Activated CD4-positive, alpha-beta T cell treated with anti-CD3 and anti-CD28 coated beads for 48 hours (primary cell): ENCODE data around the gene SLC22A4.

Experiments used
- DNase-seq: peaks from one replicate; pipeline ENCODE4 v3.0.0-alpha.2; 2020

SLC22A4 gene

GRCh38 chr5:132293992-132294727 is at the start of gene SLC22A4:
Gene SLC22A4, plus strand, starts transcription at chr5:132294394. Its CDS starts 223 bp downstream, at chr5:132294617.
- DNase-seq, result peak; percentile 91

GRCh38 chr5:132245593-132245992 is 48.6 kb upstream of the SLC22A4 start:
- no peak for DNase-seq

DNA sequence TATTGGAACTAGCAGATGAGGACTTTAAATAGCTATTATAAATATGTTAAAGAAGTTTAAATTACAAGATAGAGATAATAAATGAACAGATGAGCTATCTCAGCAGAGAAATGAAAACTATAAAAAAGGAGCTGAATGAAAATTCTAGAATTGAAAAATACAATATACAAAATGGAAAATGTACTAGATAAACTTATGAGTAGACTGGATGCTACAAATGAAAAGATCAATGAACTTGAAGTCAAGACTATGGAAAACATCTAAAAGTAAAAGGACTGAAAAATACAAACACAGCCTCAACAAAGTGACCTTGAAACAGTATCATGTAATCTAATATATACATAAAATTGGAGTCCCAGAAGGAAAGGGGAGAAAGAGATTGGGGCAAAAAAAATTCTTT is 47.4 kb upstream of the SLC22A4 start:
- no peak for DNase-seq

DNA sequence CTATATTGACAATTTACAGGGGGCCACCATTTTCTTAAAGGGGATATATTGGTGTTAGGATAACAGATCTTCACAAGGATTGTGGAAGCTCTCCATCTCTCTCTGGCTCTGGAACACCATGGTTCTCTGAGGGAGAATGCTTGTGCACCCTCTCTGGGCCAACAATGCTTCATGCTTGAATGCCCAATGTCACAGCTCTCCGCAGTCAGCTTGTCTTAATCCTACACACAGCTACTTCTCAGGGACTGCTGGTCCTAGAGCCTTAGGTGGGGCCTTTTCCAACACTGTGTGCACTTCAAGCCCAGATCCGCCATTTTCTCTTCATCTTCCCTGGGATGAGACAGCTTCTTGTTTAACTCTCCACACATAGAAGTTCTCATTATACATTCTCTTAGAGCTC is 43.6 kb upstream of the SLC22A4 start:
- DNase-seq, result no peak

DNA sequence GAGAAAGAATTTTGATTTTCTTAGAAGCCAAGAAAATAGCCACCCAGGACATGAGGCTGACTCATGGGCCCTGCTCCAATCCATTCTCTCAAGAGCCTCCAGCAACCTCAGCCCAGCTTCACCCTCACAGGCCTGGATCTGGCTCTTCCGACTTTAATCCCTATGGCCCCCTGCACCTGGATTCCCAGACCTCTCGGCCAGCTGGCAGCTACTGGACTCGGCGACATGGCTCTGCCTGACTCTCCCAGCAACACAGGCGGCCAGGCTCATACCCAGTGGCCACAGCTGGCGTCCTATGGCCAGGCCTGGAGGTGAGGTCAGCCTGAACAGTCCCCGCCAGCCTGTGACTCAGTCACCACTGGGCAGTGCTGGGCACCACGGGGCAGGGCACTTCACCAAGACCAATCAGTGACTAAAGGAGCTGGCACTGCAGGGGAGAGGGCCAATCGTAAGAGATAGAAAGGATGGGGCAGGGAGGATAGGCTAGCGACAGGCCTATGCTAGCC is 42.9 kb upstream of the SLC22A4 start:
- no peak for DNase-seq

DNA sequence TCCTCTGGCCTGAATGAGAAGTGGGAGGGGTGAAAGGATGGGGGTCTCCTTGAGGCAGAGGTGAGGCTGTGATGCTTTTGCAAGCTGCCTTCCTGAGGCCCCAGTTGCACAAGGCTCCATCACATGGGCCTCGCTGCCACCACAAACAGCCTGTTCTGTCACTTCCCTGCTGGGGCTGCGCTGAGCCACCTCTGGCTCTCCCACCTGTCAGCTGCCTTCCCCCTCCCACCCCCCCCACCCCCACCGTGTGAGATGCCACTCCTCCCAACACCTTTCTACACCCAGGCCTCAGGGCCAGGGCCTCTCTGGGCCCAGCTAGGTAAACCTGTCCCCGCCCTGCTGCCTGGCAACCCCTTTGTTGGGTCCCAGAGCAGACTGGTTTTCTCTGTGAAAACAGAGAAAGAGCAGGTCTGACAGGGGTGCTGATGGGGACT is 41.2 kb upstream of the SLC22A4 start:
- DNase-seq, result no peak

- DNase-seq, result no peak
Observed at GRCh38 chr5:132253452-132254320, 40.5 kb upstream of the SLC22A4 start.

- no peak for DNase-seq
Observed at GRCh38 chr5:132254321-132254977, 39.7 kb upstream of the SLC22A4 start.

- DNase-seq, result no peak
Observed at GRCh38 chr5:132256086-132256782, 38.0 kb upstream of the SLC22A4 start.

GRCh38 chr5:132256783-132257130 is 37.4 kb upstream of the SLC22A4 start:
- no peak for DNase-seq

DNA sequence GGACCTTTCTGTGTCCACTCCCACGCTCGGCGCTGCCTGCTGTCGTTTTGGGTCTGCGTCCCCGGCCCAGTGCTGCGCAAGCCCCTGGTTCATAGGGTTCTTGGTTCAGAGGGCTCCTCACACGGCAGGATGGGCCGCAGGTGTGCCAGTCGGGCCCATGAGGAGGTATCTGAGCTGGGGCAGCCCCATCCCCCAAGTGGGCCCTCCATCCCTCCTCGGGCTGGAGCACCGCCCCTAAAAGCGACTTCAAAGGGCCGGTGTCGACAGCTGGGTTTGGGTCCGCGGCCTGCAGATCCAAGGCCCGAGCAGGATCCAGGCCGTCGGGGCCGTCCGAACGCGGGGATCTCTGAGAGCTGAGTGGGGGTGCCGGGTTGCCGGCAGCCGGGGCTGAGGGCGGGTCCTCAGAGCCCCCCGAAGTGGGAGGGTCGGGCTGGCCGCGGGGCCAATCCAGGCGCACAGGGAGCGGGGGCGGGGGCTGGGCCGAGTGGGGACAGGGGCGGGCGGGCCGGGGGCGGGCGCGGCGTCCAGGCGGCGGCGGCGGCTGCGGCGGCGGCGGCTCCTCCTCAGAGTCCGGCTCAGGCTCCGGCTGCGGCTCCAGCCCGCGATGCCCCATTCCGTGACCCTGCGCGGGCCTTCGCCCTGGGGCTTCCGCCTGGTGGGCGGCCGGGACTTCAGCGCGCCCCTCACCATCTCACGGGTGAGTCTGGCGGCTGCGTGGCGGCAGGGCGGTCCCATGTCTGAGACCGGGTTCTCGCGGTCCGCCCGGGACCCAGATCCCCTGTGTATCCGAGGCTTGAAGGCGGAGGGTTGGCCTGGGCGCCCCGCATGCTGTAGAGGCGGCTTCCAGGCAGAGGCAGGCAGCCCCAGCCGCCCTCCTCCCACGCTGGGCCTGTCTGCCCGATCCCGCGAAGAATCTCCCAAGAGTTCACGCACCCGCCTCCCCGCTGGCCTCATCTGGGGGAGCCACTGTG is 36.8 kb upstream of the SLC22A4 start, which contains the start of gene PDLIM4:
Gene PDLIM4 (plus strand): TSS at position 566 of the 971 bp plus-strand sequence. CDS start 39 bp downstream, at position 605.
- DNase-seq, result no peak

GRCh38 chr5:132258102-132259068 is 35.8 kb upstream of the SLC22A4 start:
- DNase-seq, result no peak

DNA sequence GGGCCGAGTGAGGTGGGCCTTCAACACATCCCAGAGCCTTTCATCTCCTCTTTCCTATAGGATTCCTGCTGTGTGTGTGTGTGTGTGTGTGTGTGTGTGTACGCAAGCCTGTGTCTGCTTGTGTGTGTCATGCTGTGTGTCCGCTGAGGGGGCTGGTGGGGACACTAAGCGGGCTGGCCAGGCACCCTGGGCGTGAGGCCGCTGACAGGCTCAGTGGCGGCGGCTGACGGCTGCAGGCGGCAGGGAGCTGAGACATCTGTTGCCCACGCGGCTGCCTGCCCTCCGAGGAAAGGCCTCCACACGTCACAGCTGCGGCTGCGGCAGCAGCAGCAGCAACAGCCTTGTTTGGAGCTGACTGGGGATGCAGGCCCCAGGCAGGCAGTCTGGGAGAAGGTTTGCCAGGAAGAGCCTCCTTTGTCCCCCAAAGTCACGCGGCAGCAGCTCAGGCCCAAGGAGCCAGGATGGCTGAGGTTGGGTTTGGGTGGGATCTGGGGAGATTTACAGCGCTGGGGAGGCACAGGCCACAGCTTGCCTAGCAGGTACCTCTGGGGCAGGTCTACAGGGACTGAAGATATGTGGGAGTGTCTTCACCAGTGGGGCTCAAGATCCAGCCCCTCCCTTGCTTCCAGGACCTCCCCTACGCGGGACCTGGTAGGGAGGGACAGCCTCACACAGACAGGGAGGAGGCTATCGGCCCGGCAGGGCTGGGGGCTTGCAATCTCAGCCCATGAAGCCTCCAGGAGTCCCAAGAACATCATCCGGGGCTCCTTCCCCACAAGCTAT is 34.9 kb upstream of the SLC22A4 start:
- DNase-seq, result no peak

DNA sequence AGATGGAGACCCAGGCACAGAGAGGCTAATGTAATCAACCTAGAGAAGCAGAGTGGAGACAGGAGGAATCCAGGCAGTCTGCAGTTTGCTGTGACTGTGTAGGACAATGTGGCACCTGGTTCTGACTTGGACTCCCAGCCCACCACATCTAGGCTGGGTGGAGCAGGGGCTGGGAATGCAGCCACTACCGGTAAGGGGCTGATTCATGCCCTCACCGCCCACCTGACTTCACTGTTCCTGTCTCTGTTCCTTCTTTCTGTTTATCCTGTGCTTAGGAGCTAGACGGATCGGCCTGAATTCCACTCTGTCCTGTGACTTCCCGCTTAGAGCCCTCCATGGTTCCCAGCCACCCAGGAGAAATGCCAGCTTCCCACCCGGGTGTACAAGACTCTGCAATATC is 34.1 kb upstream of the SLC22A4 start:
- DNase-seq, result no peak

- DNase-seq, result peak; percentile 66
Observed at GRCh38 chr5:132260714-132261551, 33.3 kb upstream of the SLC22A4 start.

GRCh38 chr5:132261881-132262845 is 32.0 kb upstream of the SLC22A4 start:
- no peak for DNase-seq
